Stimulated activated CD4-positive, alpha-beta T cell treated with anti-CD3 and anti-CD28 coated beads, Interleukin-12 subunit alpha, Interleukin-12 subunit beta, amount 100 ng/mL, for 4 hours (primary cell): ENCODE results near the gene CLDN9.

ENCODE experiments used
- DNase-seq: peaks from one replicate; pipeline ENCODE4 v3.0.0-alpha.2; 2020

The CLDN9 gene

GRCh38 chr16:3058139-3059030, 45.7 kb downstream of the CLDN9 start:
- DNase-seq: peak; percentile 46

- peak; percentile 86 for DNase-seq
Measured at GRCh38 chr16:3059041-3059722, 46.5 kb downstream of the CLDN9 start.

GRCh38 chr16:3059723-3060242, 47.1 kb downstream of the CLDN9 start:
- no peak for DNase-seq

- no peak for DNase-seq
Measured at GRCh38 chr16:3060339-3061127, 47.8 kb downstream of the CLDN9 start.

GRCh38 chr16:3062553-3062952, 49.8 kb downstream of the CLDN9 start:
- DNase-seq: no peak

- DNase-seq: no peak
Measured at GRCh38 chr16:3063625-3064386, 51.1 kb downstream of the CLDN9 start.
